Keratinocyte (primary cell): Measurements from ENCODE around the gene SPSB4. TPM values are rescaled to one million over a fixed set of nuclear protein-coding genes. Genes with fewer than 3 reads are reported as not detected.

Source experiments
- DNase-seq: peaks from one replicate; pipeline ENCODE4 v3.0.0-alpha.2; 2011; ENCODE audit warnings: low read depth, missing footprints, low spot score
- FAIRE-seq: peaks from 2 replicates; lab custom pipeline; 2011; peaks lifted over from hg19 to GRCh38; lab: Jason Lieb, UNC
- H2AFZ ChIP-seq: 2 replicates; pipeline ENCODE4 v1.6.0; 2012; ENCODE audit warnings: low read length, control low read depth, inconsistent platforms; ENCODE audit not compliant: control insufficient read depth
- H3K27ac ChIP-seq: 2 replicates; pipeline ENCODE4 v1.5.1; 2011; ENCODE audit warnings: low read length; ENCODE audit not compliant: control insufficient read depth, insufficient read depth
- H3K27me3 ChIP-seq: 3 replicates; pipeline ENCODE4 v1.6.0; 2011; ENCODE audit warnings: low read length; ENCODE audit not compliant: control insufficient read depth, insufficient read depth; ENCODE audit errors: extremely low read depth
- H3K36me3 ChIP-seq, 2 experiments: 2 replicates in 1 of 2; 3 replicates in 1 of 2; pipeline ENCODE4 v1.5.1; 2011; ENCODE audit warnings: low read length in 2 of 2, mild to moderate bottlenecking in 1 of 2; ENCODE audit not compliant: control insufficient read depth in 2 of 2, insufficient read depth in 2 of 2; ENCODE audit errors: extremely low read depth in 1 of 2
- H3K4me1 ChIP-seq: 3 replicates; pipeline ENCODE4 v1.5.1; 2011; ENCODE audit warnings: low read length; ENCODE audit not compliant: control insufficient read depth, insufficient read depth; ENCODE audit errors: extremely low read depth
- H3K4me2 ChIP-seq: 3 replicates; pipeline ENCODE4 v1.6.0; 2011; ENCODE audit warnings: low read depth, low read length; ENCODE audit not compliant: control insufficient read depth, insufficient read depth; ENCODE audit errors: extremely low read depth
- H3K4me3 ChIP-seq, 3 experiments: fragments of 200-600 bp in 1 of 3; sonication (generic) in 1 of 3; 2 replicates in 2 of 3; 3 replicates in 1 of 3; pipeline ENCODE4 v1.5.1; 2011 to 2016; ENCODE audit warnings: low read length in 3 of 3, mild to moderate bottlenecking in 3 of 3, control low read depth in 2 of 3, inconsistent platforms in 1 of 3, low read depth in 1 of 3, mixed read lengths in 1 of 3, mixed run types in 1 of 3, moderate library complexity in 1 of 3; ENCODE audit not compliant: control insufficient read depth in 2 of 3, insufficient read depth in 2 of 3; ENCODE audit errors: extremely low read depth in 1 of 3
- H3K79me2 ChIP-seq: 2 replicates; pipeline ENCODE4 v1.6.0; 2012; ENCODE audit warnings: low read length; ENCODE audit not compliant: control insufficient read depth, insufficient read depth
- H3K9ac ChIP-seq: 3 replicates; pipeline ENCODE4 v1.6.0; 2011; ENCODE audit warnings: low read length; ENCODE audit not compliant: control insufficient read depth, insufficient read depth; ENCODE audit errors: extremely low read depth
- H3K9me1 ChIP-seq: 3 replicates; pipeline ENCODE4 v1.6.0; 2011; ENCODE audit warnings: low read length; ENCODE audit not compliant: control insufficient read depth, insufficient read depth; ENCODE audit errors: extremely low read depth
- H3K9me3 ChIP-seq: 2 replicates; pipeline ENCODE4 v1.5.1; 2012; ENCODE audit warnings: low read depth, low read length; ENCODE audit not compliant: control insufficient read depth
- H4K20me1 ChIP-seq: 3 replicates; pipeline ENCODE4 v1.6.0; 2011; ENCODE audit warnings: low read length; ENCODE audit not compliant: control insufficient read depth, insufficient read depth; ENCODE audit errors: extremely low read depth
- EZH2 ChIP-seq: IDR thresholded peaks from one replicate; pipeline ENCODE4 v1.6.1; 2012; ENCODE audit warnings: inconsistent platforms, mild to moderate bottlenecking, low read length, moderate library complexity
- dilution Hi-C: fragments of 300-500 bp; cut with MboI; formaldehyde crosslinking; loops from one replicate; pipeline ENCODE4 v1.7.0; 2020; ENCODE audit warnings: low sequenced_read_pairs; ENCODE audit not compliant: extremely low pct_ligation_motif_present
- polyA plus RNA-seq, 5 experiments: library from polyadenylated mRNA; depleted of rRNA in 3 of 5; stranded (reverse) in 3 of 5; stranded (forward) in 1 of 5; unstranded in 1 of 5; fragments of >200 nt; gene quantifications; 1 replicate in 1 of 5; 2 replicates in 3 of 5; 3 replicates in 1 of 5; pipeline versions ENCODE4 v1.2.1 to v1.2.3, GENCODE V29; 2011 to 2012; ENCODE audit warnings: missing spikeins in 2 of 5, low read depth in 1 of 5, low replicate concordance in 1 of 5
- TF ChIP-seq, protein P1 (sequence below), 3 experiments: IDR thresholded peaks in 1 of 3; conservative IDR thresholded peaks in 1 of 3; optimal IDR thresholded peaks in 1 of 3; 2 replicates in 2 of 3; 3 replicates in 1 of 3; pipeline versions ENCODE3 to v1.5.1; 2011; ENCODE audit warnings: low read length in 3 of 3, mild to moderate bottlenecking in 3 of 3, moderate library complexity in 2 of 3, control low read depth in 1 of 3, inconsistent platforms in 1 of 3; ENCODE audit not compliant: insufficient read depth in 2 of 3; ENCODE audit errors: extremely low read depth in 1 of 3

SPSB4 gene
- polyA plus RNA-seq, 1 donor (not counting 4 experiments of a cell fraction or from before 2014, with no cell fraction given): not detected

DNA sequence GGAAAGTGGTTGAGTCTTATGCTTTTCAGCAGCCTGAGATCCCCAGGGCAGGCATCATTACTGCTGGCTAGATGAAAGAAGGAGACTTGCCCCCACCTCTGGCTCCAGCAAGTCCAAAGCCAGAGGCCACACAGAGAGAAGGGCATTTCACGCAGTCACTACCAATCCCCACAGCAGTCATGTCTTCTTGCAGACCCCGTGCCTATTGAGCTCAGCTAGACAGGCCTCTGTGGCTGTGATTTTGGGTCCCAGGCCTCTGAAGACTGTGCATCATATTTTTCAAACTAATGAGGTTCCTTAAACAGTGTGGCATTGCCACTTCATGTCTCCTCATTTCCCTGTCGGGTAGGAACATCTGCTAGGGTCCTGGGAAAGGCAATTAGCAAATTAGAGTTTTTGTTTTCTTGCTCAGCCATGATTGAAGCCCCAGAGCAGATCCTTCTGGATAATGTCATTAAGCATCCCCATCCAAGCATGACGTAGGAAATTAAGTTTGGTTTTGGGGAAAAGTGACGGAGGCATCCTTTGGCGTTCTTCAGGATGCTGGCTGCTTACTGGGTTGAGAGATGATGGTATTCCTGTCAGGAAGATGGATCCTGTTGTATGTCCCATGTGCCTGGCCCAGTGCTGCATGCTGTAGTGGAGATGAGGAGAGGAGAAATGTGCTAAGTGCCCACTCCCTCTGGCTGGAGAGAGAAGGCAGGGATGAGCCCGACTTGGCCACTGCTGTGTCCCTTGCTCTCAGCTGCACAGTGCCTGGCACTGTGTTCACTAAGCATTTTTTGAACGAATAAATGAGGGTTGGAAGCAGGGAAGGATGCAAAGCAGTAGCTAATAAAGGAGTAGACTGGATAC lies 7.0 kb downstream of the SPSB4 start:
- Histone ChIP-seq H3K9me1 (no peaks in the 10 kb centered on the region), H3K9ac (no peak overlapping the region), H3K4me1 (no peaks in the 10 kb centered on the region), H3K4me2 (no peak overlapping the region), H2AFZ (no peak overlapping the region), H4K20me1 (no peaks in the 10 kb centered on the region), H3K9me3 (no peaks in the 10 kb centered on the region), H3K79me2 (no peaks in the 10 kb centered on the region), H3K27me3 (peaks cover 22% of the 10 kb centered on the region), H3K36me3 (no peaks in the 10 kb centered on the region), H3K27ac (no peak overlapping the region), H3K4me3 (no peak overlapping the region)
- DNase-seq (no peak), FAIRE-seq (no peak)
- TF ChIP-seq EZH2: no peak
- TF ChIP-seq, protein P1, sequence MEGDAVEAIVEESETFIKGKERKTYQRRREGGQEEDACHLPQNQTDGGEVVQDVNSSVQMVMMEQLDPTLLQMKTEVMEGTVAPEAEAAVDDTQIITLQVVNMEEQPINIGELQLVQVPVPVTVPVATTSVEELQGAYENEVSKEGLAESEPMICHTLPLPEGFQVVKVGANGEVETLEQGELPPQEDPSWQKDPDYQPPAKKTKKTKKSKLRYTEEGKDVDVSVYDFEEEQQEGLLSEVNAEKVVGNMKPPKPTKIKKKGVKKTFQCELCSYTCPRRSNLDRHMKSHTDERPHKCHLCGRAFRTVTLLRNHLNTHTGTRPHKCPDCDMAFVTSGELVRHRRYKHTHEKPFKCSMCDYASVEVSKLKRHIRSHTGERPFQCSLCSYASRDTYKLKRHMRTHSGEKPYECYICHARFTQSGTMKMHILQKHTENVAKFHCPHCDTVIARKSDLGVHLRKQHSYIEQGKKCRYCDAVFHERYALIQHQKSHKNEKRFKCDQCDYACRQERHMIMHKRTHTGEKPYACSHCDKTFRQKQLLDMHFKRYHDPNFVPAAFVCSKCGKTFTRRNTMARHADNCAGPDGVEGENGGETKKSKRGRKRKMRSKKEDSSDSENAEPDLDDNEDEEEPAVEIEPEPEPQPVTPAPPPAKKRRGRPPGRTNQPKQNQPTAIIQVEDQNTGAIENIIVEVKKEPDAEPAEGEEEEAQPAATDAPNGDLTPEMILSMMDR (optimal IDR thresholded peaks at IDR 0.05 in 1 of 3, IDR thresholded peaks at IDR 0.05 in 1 of 3, conservative IDR thresholded peaks at IDR 0.05 in 1 of 3; ENCODE audit: extremely low read depth in 1 of 3, insufficient read depth in 2 of 3, low read length in 3 of 3): no peak
- dilution Hi-C loops: no loop called here

DNA sequence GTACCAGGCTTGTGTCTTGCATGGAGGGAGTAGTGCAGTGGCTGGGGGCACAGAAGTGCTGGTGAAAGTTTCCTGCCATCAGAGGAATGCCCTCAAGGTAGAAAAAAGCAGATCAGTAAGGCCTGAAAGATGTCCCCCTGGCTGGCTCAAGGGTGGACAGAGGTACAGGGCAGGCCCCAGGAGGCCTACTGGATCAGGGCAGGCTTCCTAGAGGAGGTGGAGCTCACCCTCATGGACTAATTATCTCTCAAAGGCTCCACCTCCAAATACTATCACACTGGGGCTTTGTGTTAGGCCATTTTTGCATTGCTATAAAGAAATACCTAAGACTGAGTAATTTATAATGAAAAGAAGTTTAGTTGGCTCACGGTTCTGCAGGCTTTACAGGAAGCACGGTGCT lies 7.8 kb downstream of the SPSB4 start:
- Histone ChIP-seq H3K9me1 (no peaks in the 10 kb centered on the region), H3K4me3 (no peak overlapping the region), H4K20me1 (no peaks in the 10 kb centered on the region), H3K79me2 (no peaks in the 10 kb centered on the region), H3K36me3 (no peaks in the 10 kb centered on the region), H3K9ac (no peak overlapping the region), H3K27ac (no peak overlapping the region), H3K9me3 (no peaks in the 10 kb centered on the region), H3K4me2 (no peak overlapping the region), H3K27me3 (peaks cover 18% of the 10 kb centered on the region), H2AFZ (no peak overlapping the region), H3K4me1 (no peaks in the 10 kb centered on the region)
- dilution Hi-C loops: no loop called here
- FAIRE-seq: no peak
- DNase-seq: no peak
- TF ChIP-seq, protein P1 (optimal IDR thresholded peaks at IDR 0.05 in 1 of 3, IDR thresholded peaks at IDR 0.05 in 1 of 3, conservative IDR thresholded peaks at IDR 0.05 in 1 of 3; ENCODE audit: extremely low read depth in 1 of 3, insufficient read depth in 2 of 3, low read length in 3 of 3): no peak
- TF ChIP-seq EZH2: no peak
